Activated CD8-positive, alpha-beta memory T cell treated with anti-CD3 and anti-CD28 coated beads for 36 hours (primary cell): ENCODE results near the gene ESPNL. TPM values are rescaled to one million over a fixed set of nuclear protein-coding genes. Genes with fewer than 3 reads are reported as not detected.

Experiments
- CTCF ChIA-PET: fragments of 350-600 bp; sonication (Branson Sonifier 250); formaldehyde crosslinking; loops from one replicate; lab custom pipeline; 2021; ENCODE audit warnings: antibody characterized with exemption; lab: Charles Lee
- POLR2A ChIA-PET: fragments of 350-600 bp; sonication (Branson Sonifier 250); formaldehyde crosslinking; loops from one replicate; lab custom pipeline; 2021; ENCODE audit warnings: antibody characterized with exemption; lab: Charles Lee
- total RNA-seq, 2 experiments: library from RNA; stranded (reverse); gene quantifications; one replicate each; pipeline ENCODE4 v1.2.3, GENCODE V29; 2021

Gene ESPNL
- total RNA-seq, 2 experiments from 2014 or later = 0.04 TPM

- ChIA-PET CTCF (no interaction called here), POLR2A (no interaction called here)
Observed at GRCh38 chr2:238123991-238124470, 23.9 kb downstream of the ESPNL start.

- ChIA-PET CTCF (no interaction called here), POLR2A (no interaction called here)
Observed at GRCh38 chr2:238124488-238125126, 24.5 kb downstream of the ESPNL start.

- ChIA-PET CTCF (no interaction called here), POLR2A (no interaction called here)
Observed at GRCh38 chr2:238125127-238125885, 25.2 kb downstream of the ESPNL start.

- CTCF ChIA-PET = no interaction called here
Observed at GRCh38 chr2:238126338-238126737, 26.2 kb downstream of the ESPNL start.

GRCh38 chr2:238126775-238127164 is 26.6 kb downstream of the ESPNL start:
- ChIA-PET POLR2A (no interaction called here), CTCF (no interaction called here)

More at GRCh38 chr2:238126338-238126737, 26.2 kb downstream of the ESPNL start:
- POLR2A ChIA-PET = no interaction called here

GRCh38 chr2:238127165-238128060 is 27.3 kb downstream of the ESPNL start:
- CTCF ChIA-PET = no interaction called here

GRCh38 chr2:238128061-238128440 is 27.9 kb downstream of the ESPNL start:
- POLR2A ChIA-PET = no interaction called here
- CTCF ChIA-PET = no interaction called here

More at GRCh38 chr2:238127165-238128060, 27.3 kb downstream of the ESPNL start:
- POLR2A ChIA-PET = no interaction called here

- POLR2A ChIA-PET = no interaction called here
- CTCF ChIA-PET = no interaction called here
Observed at GRCh38 chr2:238128534-238129001, 28.4 kb downstream of the ESPNL start.

- POLR2A ChIA-PET = no interaction called here
- CTCF ChIA-PET = no interaction called here
Observed at GRCh38 chr2:238129166-238130010, 29.2 kb downstream of the ESPNL start.

GRCh38 chr2:238130111-238130695 is 30.1 kb downstream of the ESPNL start:
- CTCF ChIA-PET = no interaction called here
- POLR2A ChIA-PET = no interaction called here

- POLR2A ChIA-PET = no interaction called here
- CTCF ChIA-PET = no interaction called here
Observed at GRCh38 chr2:238130696-238131628, 30.8 kb downstream of the ESPNL start.

GRCh38 chr2:238131761-238132462 is 31.8 kb downstream of the ESPNL start:
- POLR2A ChIA-PET = no interaction called here
- CTCF ChIA-PET = no interaction called here

GRCh38 chr2:238132463-238133450 is 32.6 kb downstream of the ESPNL start:
- ChIA-PET CTCF (no interaction called here), POLR2A (no interaction called here)

- CTCF ChIA-PET = no interaction called here
- POLR2A ChIA-PET = no interaction called here
Observed at GRCh38 chr2:238133499-238134392, 33.6 kb downstream of the ESPNL start.

GRCh38 chr2:238134393-238134785 is 34.2 kb downstream of the ESPNL start:
- CTCF ChIA-PET = no interaction called here
- POLR2A ChIA-PET = no interaction called here
